Fibroblast of skin of right quadriceps (primary cell): Measurements from ENCODE around the gene FHOD3.

Experiments used
- DNase-seq: peaks from one replicate; pipeline ENCODE4 v3.0.0-alpha.2; 2013

Gene FHOD3

DNA sequence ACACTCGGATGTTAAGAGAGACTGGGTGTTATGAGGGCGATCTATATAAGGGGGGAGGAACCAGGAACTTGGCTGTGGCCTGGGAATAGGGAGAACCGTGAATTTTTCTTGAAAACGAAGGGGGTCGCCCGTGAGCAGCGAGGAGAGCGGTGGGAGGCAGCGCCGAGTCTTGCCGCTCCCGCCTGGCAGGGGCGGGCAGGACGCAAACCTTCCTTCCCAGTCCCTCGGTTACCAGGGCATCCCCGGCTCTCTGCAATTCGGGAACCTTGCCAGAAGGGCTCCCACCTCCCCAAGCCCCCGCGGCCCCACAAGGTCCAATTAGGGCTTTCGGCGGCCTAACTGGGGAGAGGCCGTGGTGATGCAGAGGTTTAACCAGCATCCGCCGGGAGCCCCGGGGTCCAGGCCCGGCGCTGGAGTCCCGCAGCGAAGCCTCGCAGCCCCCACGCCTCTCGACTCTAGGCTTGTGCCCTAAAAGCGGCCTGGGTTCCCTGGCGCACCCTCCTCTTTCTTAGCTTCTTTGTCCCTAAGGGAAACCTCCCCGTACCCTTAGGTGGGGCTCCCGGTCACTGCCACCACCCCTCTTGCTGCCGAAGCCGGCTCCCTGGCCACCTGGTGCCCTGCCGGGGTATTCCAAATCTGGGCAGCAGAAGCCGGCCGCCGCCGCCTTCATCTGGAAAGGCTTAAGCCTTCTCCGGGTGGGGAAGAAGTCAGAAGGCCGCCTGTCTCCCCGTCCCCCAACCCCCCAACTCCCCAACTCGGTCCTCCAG, 680 bp upstream of the FHOD3 start:
- peak; percentile 77 for DNase-seq

DNA sequence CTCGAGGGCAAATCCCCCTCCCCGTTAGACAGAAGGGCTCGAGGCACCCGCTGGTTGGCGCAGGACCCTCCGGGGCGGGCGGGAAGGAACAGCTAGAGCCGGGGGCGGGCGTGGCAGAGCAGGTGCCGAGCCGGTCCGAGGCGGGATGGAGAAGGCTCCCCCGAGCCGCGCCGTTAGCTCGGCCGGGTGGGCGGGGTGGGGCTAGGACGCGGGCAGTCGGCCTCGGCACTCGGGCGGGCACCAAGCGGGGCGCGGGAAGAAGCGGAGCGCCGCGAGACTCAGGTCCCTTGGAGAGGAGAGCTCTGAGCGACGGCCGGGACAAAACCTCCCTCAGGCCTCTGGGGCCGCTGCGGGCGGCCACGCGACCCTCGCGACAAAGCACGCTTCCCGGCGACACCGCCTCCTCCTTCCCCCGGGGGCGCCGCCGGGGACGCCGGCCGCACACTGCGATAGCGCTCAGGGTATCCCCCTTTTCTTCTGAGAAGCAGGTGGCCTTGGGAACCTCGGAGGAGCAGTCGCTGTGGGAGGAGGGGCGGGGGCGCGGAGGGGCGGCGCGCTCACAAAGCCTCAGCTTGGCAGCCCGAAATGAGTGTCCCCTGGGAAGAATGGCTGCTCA, 721 bp downstream of the FHOD3 start:
- no peak for DNase-seq

DNA sequence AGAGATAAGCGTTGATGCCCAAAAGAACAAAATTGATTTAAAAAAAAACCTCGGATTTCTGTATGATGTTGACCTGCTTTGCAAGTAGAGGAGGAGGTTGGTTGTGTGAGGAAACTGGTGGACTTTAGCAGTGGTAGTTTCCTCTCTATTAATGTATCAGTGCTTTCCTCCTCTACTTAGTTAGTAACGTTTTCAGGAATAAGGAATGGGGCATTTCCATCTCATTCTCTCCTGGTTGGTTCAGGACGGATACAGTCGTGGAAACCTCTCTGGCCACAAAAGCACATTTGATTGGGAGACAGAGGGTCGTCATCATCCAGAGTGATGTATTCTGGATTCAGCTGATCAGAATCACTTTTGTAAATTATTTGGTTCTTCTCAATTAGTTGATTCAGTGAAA, 1.5 kb downstream of the FHOD3 start:
- no peak for DNase-seq

DNA sequence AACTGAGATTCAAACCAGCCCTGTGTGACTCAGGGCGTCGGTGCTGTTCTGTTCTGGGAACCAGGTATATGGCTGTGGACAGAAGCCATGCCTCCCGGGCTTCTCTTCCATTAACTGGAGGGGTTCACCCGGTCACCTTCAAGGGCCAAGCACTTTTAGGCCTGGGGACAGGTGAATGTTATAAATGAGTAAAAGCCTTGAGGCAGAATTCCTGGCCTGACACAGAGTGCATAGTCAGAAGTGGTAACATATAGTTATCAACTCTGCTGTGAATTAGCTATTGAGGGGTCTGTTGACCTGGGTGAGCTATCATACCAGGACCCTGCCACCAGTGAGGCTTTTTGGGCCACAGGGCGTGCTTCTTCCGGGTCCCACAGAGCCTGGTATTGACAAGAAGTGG, 2.7 kb downstream of the FHOD3 start:
- DNase-seq, result no peak

DNA sequence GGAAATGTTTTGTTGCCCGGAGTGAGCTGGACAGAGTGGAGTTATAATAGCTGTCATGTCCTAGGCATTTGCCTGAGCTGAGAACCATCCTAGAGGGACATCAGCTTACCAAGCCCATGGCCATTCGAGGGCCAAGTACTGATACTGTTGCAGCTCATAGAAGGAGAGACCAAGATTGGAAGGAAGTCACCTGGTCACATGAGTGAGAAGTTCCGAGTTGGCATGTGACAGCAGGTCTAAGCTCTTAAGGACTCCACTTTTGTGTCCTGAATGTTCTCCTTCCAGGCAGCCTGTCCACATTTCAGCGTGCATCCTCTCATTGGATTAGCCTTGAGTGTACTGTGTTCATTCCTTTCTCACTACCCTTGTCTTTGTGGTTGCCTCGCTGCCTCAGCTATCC, 4.4 kb downstream of the FHOD3 start:
- DNase-seq, result no peak

DNA sequence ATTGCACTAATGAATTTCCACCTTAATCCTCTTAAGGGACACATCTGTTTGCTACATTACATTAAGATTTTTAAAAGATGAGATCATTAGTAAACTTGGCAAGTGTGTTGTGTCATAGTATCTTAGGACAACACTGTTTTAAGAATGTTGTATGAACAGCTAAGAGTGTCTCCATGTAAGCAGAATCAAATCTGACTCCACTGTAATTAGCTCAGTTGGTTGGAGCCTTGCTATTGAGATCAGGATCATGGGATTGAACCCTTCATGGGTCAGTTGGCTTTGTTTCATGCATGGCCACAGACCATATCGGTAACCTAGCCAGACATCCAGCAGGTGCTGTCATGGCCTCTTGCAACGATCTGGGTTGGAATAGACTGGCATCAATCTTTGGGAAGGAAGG, 5.2 kb downstream of the FHOD3 start:
- DNase-seq, result no peak

DNA sequence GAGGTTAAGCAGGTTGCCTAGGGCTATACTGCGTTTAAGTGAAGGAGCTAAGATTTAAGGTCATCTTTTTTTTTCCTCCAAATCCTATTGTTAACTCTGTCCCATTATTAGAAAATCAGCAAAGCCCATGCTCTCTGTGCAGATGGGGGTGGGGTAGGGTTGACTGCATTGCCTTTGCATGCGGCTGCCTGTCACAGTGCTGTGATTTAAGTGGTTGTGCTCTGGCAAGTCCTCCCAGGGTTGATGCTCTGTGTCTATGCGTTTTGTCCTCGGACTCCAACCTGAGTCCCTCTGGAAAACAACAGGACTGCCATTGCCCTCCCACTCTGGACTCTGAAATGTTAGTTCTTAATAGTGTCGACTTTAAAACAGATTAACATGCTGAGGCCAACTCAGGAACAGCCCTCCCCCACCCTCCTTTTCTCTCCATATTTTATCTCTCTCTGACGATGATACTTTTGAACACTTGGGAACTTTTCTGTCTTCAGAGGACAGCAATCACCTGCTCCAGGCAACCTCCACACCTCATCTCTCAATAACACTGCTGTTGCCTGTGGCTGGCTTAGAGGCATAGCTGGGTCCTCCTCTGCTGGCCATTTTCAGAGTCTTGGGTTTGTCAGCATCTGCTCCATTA, 5.8 kb downstream of the FHOD3 start:
- no peak for DNase-seq

DNA sequence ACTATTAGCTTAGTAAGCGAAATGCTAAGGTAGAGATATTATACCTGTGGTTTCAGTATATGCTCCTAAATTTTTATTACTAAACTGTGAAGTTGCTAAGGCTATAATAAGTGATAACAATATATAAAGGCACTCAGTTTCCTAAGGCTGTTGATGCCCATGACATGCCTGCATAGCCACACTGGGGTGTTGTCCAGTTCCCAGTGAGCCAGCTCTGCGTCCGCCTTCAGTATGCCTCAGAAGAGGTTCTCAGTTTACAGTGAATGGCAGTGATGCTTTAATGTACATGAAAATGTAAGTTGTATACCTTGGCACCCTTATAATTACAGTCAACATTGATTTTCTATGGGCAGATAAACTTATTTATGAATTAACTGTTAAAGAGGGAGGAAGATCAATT, 7.2 kb downstream of the FHOD3 start:
- no peak for DNase-seq

DNA sequence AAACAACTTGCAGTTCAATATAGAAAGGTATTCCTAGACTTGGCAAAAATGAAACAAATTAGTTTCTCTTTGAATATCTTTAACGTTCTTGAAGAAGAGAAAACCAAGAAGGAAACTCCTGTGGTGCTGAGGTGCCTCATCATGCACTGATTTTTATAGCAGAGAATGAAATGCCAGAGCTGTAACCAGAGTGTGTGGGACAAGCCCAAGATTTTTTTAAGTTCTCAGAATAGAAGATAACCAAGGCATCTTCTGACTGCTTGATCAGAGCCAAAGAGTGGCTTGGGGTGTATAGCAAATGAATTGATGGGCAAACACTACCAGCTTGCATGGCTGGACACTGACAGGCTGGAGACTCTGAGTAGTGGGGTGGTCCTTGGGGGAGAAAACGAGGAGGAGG, 7.9 kb downstream of the FHOD3 start:
- no peak for DNase-seq

DNA sequence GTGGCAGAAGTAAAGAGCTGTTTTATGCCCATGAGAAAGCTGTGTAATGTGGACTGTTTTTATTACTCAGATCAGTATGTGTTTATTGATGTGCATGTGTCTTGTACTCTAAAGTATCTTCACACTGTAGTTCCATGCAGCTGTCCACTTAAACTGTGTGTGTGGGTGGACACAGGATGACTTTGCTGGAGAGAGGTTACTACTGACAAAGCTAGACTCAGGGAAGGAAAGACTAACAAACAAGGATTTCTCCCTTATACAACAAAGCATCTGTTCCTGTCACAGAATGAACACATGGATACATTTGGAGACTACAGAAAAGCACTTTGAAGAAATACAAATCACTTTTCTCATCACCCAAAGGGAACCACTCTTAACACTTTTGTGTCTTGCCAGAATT, 10.0 kb downstream of the FHOD3 start:
- DNase-seq, result no peak

DNA sequence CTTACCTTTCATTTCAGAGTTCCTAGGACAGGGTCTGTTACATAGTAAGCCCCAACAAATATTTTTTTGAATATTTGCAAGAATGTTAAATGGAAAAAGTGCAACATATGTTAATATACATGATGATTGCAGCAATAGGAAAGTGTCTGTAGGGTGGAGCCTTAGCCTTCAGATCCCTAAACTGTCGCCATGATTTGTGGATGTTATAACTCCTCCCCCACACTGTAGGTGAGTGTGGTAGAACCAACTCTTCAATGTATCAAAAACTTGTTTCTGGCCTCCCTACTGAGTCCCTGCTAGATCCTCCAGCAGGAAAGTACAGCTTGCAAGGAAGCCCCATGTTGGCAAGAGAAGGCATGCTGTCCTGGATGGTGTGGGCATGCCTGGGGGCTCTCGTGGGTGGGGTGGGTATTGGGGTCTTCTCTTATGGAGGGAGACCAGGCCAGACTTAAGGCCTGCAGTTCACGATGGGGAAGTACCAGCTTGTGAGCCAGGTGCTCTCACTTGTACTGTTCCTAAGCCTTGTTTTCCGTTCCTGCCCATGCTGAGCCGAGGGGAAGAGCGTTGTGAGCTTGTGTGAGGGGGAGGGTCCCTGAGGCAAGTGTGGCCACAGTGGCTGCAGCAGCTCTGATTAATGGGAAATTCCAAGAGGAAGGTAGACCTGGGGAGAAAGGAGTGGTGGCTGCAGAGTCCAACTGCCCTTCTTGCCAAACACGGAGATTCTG, 11.4 kb downstream of the FHOD3 start:
- DNase-seq, result no peak

DNA sequence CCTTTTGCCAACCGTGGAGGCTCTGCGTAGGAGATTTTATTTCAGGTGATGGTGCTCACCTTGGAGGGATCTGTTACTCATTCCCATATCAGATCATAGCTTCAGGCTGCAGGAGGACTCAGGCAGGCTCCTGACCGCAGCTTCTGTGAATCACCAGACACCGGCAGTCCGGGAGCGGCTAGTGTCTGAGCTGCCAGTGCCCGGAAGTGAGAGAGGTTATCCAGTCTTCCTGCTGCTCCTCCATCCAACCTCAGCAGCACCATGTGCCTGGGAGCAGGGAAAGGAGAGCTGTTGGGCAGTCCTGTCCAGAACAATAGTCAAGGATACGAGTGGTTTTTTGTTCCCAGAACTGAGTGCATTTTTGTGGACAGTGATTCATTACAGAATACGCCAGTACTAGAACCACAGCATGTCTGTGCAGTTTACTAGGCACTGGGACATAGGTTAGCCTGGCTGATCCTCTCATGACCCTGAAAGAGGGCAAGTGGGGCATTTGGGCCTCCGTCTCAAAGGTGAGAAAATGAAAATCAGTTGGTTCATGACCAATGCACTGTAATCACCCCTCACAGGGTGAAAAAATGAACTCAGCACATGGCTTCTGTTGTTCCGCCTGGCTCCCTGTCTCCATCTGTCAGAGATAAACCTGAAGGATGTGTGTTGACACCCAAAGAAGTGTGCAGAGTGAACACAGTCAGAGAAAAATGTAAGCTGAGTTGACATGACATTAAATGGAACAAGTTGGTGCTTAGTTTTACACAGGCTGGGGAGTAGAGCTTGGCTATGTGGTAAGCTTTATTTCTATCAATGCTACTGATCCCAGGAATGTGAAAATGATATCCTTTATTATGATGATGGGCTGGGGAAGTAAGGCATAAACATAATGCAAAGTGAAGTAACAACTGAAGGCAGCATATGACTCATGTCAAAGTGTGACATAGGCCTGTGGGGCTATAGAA, 12.2 kb downstream of the FHOD3 start:
- DNase-seq, result peak; percentile 98

DNA sequence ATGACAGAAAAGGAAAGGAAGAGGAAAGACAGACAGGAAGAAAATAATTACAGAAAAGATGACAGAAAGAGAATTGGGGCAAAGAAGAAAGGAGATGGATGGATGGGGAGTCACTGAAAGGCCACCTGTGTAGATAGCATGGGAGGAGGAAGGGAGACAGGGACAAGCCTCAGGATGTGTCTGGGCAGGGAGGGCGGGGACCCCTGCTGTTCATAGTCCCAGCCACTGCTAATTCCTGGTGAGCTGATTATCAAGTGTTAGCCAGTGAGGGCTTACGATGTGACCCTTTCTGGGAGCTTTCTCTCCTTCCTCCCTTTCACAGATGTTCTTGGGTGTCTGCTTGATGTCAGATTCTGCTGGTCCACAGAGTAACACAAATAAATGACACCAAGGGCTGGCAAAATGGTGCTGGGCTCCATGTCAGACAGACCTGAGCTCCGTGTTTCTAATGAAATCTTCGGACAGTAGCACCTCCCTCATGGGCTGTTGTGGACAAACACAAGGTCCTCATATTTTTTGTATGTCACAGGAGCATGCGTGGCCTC, 13.6 kb downstream of the FHOD3 start:
- no peak for DNase-seq

DNA sequence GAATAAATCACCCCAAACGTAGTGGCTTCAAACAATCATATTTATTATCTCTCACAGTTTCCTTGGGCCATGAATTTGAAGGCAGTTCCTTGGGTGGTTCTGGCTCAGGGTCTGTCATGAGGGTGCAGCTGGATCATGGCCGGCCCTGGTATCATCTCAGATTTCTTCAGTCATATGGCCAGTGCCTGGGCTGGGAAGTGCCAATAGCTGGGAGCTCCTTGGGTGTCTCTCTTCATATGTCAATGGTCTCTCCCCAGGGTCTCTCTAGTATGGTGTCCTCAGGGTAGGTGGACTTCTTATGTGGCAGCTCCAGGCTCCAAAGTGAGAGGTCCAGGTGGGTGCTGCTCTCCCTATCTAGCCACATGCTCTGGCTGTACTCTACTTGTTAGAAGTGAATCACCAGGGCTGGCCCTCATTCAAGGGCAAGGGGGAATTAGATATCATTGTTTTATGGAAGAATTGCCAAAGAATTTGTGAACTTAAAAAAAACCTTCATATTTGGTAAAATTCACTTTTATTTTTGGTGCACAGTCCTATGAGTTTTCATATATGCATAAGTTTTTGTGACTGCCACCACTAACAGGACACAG, 15.4 kb downstream of the FHOD3 start:
- peak; percentile 29 for DNase-seq

DNA sequence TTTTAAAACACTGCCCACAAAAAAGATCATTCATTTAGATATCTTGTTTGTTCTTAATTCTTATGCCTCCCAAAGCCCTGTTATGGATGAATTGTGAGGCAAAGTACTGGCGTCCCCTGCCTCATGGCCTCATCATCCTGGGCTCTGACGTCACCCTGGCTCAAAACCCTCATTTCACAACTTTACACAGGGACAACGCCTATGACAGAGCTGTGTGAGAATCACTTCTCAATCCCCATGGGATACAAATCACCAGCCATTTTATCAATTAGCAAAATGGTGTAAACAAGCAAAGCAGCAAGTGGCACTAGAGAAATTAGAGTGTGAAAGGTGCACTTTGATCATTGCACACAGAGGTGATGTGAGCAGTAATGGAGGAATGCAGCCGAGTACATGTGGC, 16.6 kb downstream of the FHOD3 start:
- peak; percentile 37 for DNase-seq

DNA sequence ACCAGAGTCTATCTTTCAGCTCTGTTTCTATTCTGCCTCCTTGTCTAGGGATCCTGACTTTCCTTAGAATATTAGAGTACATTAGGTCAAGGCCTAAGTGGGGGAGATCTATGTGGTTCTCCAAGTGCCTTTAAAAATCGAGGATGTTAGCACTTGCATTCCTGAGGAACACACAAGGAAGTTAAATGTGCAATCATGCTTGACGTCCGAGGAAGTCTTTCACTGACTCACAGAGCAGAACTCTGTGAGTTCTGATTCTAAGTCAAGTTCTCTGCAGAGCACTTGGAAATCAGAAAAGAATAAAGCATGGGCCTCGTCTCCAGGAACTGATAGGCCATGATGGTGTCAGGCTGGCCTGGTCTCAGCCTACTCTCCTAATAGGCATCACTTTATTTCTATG, 17.2 kb downstream of the FHOD3 start:
- DNase-seq, result peak; percentile 88

DNA sequence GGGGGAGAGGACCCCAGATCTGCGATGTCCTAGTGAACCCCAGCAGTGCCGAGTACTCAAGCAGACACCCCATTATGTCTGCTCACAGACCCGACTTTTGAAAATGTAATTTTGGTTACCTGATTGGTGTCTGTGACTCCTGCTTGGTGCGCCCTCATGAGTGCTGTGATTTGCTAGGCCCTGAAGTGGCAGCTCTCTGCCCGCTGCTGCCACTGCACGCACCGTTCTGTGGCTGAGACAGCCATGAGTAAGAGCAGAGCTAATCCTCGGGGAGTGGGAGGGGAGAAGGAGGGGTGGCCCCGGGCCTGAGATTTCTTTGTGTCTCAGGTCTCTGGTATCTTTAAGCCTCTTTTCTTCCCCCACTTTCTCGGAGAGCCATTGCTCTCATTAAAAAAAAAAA, 18.2 kb downstream of the FHOD3 start:
- DNase-seq, result peak; percentile 76

DNA sequence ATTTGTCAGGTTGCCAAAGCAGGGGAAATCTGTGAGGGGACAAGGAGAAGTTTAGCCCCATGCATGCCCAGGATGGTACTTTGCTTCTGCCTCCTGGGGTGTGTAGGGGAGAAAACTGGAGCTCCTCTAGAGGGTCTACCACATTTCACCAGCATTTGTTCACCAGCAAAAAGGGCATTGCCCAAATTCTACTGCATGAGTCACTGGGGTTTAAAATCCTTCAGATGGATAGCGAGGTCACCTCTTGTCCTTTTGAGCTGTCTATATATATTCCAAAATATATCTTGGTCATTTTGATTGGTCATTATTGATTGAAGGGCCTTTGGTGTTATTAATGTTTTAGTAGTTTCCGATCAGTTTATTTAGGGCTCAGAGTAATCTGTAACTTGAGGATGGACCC, 18.7 kb downstream of the FHOD3 start:
- DNase-seq, result no peak

DNA sequence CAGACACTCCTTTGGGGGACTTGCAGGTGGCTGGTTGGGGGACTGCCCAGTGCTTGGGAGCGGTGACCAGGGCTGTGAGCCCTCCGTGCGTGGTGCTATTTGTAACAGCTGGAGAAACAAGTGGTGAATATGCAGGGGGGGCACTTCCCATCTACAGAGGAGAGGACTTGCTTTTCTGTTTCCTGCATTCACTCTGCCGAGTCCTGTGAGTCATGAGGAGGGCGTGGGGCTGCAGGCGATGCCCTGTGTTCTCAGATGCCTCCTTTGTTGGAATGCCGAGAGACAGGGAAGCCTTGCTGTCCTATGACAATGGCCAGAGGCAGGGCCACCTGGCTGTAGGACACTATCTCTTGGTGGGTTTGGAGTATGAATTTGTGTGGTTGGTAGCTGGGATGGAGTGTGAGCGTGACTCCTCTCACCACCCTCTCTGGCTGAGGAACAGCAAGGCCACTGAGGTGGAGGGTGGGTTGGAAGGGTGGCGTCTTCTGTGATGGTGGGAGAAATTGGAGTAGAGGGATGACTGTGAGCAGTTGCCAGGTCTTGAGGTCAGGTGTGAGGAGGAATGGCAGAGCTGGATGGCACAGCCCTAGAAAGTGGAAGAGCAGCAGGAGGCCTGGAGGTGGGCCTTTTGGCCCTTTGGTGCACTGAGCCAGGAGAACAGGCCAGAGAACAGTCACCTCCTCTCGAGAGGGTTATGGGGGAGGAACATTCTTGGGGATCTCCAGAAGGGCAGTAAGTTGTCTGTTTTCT, 24.3 kb downstream of the FHOD3 start:
- DNase-seq, result no peak

DNA sequence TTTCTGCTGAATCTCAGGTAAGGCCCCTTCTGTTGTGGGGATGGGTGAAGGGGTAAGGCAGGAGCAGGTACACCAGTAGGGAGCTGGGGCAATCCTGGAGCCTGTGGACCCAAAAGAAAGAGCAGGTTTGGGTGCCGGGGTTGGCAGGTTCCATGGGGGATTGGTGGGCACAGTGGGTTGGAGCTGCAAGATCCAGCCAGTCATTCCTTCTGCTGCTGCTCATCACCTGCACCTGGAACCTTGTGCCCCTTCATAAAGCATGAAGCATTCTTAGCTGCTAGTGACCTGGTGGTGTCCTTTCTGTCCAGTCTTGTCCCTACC, 24.9 kb downstream of the FHOD3 start:
- DNase-seq, result no peak

DNA sequence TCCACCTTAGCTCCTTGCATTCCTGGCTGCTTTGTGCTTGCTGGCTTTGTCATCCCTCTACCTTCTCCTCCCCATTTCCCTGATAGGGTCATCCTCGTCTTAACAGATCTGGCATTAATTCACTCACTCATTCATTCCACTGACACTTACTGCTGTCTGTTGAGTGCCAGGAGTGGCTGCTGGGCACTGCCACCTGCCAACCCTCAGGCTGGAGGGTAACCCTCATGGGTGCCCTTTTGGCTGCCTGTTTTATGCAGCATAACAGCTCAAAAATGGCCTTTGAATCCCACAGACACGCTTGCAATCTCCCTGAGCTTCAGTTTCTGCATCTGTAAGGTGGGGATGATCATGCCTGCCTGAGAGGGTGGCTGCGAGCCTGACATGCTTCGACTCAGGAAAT, 25.2 kb downstream of the FHOD3 start:
- no peak for DNase-seq
